ENCODE measurements around the gene PHLDB2. TPM values are rescaled to one million over a fixed set of nuclear protein-coding genes. Genes with fewer than 3 reads are reported as not detected.

Gene PHLDB2
- total RNA-seq, 4 donors from 2014 or later: 89.5 to 421 (median 186) TPM

DNA sequence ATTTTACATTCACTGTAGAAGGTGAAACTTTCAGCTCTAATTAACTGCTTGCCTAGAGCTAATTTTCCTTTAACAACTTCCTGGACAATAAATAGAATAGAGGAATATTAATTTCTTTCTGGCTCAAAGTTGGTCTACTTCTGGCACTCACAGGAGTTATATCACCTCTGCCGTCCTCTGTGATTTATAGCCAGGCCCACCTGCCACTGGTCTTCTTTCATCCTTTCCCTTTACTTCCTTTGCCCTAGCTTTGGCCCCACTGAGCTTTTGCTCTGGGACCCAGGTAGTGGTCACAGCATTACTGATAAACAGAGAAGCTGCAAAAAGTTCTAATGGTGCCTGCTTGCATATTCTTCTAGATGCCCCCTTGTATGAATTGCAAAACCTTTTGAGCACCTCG lies 70.4 kb downstream of the PHLDB2 start:
- TF ChIP-seq, protein P1, sequence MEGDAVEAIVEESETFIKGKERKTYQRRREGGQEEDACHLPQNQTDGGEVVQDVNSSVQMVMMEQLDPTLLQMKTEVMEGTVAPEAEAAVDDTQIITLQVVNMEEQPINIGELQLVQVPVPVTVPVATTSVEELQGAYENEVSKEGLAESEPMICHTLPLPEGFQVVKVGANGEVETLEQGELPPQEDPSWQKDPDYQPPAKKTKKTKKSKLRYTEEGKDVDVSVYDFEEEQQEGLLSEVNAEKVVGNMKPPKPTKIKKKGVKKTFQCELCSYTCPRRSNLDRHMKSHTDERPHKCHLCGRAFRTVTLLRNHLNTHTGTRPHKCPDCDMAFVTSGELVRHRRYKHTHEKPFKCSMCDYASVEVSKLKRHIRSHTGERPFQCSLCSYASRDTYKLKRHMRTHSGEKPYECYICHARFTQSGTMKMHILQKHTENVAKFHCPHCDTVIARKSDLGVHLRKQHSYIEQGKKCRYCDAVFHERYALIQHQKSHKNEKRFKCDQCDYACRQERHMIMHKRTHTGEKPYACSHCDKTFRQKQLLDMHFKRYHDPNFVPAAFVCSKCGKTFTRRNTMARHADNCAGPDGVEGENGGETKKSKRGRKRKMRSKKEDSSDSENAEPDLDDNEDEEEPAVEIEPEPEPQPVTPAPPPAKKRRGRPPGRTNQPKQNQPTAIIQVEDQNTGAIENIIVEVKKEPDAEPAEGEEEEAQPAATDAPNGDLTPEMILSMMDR (IDR thresholded peaks at IDR 0.05): no peak
- no peak for DNase-seq (ENCODE audit: low spot score)
- ATAC-seq (ENCODE audit: low FRiP score): no peak

DNA sequence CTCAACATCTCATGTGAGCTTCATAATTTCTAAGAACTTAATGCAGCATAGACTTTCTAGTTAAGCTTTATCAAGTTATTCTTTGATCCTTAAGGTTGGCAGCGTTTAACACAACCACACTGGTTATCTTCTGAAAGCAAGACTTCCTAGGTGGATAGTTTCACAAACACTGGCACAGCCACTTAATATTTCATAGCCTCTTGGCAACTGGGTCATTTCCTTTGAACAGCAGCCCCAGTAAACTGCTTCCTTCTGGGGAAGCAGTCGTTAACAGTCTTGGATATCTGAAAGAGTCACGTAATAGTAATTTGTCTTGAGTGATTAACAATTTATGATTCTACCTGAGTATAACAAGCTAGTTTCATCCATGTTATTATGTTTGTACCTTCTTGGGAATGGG lies 73.9 kb downstream of the PHLDB2 start:
- ATAC-seq (ENCODE audit: low FRiP score) (no peak), DNase-seq (ENCODE audit: low spot score) (no peak)
- TF ChIP-seq, protein P1 (IDR thresholded peaks at IDR 0.05): no peak

DNA sequence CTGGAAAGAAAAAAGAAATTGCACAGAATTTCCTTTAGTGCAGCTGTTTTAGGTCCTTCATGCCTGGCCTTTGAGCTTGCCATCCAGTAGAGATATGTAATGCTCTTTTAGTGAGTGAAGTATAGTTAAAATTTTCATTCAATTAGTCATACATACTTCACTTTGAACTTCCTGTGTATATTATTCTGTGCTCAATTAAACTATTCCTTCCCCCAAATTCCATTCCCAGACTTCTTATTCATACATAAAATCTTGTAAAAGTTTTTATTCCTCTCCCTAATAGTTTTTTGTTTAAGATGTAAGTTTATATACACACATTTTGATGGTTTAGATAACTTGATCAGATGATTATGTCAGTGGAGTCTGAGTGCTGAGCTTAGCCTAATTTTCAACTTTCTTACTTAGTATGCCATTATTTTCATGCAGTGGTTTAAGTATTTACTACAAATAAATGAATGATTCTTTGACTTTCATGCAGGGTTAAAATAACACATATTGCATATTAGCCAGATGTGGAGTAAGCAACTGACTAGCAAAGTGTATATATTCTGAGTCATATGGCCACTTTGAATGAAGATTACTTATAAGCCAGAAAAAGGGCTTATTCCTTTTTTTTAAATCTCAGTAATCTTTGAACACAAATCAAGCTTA lies 77.3 kb downstream of the PHLDB2 start:
- no peak for DNase-seq (ENCODE audit: low spot score)
- ATAC-seq (ENCODE audit: low FRiP score): no peak
- TF ChIP-seq, protein P1 (IDR thresholded peaks at IDR 0.05): no peak

DNA sequence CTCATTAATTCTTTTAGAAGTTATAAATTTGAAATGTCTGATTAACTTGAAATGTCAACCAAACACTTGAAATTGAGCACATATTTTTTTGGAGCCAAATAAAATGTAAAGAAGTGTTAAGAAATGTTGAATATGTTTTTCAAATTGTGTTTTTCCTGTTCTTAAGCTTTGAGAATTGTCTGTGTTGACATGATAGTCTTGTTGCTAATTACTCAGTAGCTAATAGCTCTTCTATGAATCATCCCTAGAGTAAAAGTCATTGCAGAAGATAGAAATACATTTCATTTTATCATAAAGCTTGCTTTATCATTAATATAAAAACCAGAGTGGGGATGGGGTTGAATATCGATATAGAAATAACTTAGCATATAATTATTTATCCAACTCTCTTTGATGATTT lies 77.9 kb downstream of the PHLDB2 start:
- TF ChIP-seq, protein P1 (IDR thresholded peaks at IDR 0.05): no peak
- ATAC-seq (ENCODE audit: low FRiP score): no peak

DNA sequence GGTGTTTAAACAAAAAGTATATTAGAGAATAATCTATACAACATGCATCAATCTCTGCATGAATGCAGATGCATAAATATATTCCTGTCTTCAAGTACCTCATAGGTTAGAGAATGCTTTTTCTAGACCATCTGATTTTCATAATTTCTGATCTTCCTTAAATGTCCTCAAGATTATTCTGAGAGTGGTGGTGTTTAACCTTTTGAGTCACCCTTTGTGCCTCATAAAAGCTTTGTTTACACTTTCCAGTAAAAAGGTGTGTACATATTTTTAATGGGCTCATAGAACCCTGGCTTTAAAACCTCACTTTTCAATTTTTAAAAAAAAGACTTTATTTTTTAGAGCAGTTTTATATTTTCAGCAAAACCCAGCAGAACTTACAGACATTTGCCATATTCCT lies 78.8 kb downstream of the PHLDB2 start:
- DNase-seq (ENCODE audit: low spot score): no peak
- TF ChIP-seq, protein P1 (IDR thresholded peaks at IDR 0.05): no peak
- ATAC-seq (ENCODE audit: low FRiP score): no peak

More for the DNA sequence above, 77.9 kb downstream of the PHLDB2 start:
- no peak for DNase-seq (ENCODE audit: low spot score)

DNA sequence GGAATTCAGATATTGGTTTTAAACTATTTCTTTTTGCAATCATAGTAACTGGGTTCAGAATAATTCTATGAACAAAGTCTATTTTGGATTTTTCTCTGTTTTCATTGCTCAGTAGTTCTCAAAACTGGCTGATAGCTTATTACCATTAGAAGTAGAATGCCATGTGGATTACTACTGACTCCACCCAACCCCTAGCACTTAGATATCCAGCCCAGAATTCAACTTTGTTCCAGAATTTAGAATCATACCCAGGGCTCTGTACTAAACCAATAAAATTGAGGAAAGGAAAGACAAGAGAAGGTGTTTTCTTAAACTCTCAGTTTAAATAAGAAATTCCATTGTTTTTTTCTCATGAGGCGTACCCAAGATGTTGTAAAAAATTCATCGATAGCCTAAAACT lies 80.8 kb downstream of the PHLDB2 start:
- TF ChIP-seq, protein P1 (IDR thresholded peaks at IDR 0.05): no peak
- DNase-seq (ENCODE audit: low spot score) (no peak), ATAC-seq (ENCODE audit: low FRiP score) (no peak)

DNA sequence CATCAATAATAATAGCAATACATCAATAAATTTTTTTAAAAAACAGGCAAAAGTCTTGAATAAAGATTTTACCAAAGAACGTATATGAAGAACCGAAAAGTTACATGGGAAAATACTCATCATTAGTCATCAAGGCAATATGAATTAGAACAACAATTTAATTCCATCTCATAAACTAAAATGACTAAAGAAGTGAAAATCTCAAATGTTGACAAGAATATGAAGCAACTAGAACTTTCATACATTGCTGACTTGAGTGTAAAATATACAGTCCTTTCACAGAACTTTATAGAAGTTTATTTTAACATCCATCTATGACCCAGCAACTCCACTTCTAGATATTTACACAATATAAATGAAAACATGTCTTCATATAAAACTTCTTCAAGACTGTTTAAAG lies 84.5 kb downstream of the PHLDB2 start:
- no peak for ATAC-seq (ENCODE audit: low FRiP score)
- TF ChIP-seq, protein P1 (IDR thresholded peaks at IDR 0.05): no peak
- DNase-seq (ENCODE audit: low spot score): no peak
